HEK293 (cell line): ENCODE measurements around the gene DUS1L.

Source experiments
- BCL6B ChIP-seq: fragments of 450-650 bp; formaldehyde crosslinking; IDR thresholded peaks from 2 replicates; pipeline ENCODE4 v1.5.1; 2017; ENCODE audit warnings: missing biosample characterization, missing genetic modification characterization
- HIC1 ChIP-seq: fragments of 450-650 bp; formaldehyde crosslinking; IDR thresholded peaks from 2 replicates; pipeline ENCODE4 v1.5.1; 2016; ENCODE audit warnings: missing biosample characterization, missing genetic modification characterization
- KLF17 ChIP-seq: fragments of 450-650 bp; formaldehyde crosslinking; IDR thresholded peaks from 2 replicates; pipeline ENCODE4 v1.5.1; 2016; ENCODE audit warnings: missing biosample characterization, missing genetic modification characterization
- KLF9 ChIP-seq: fragments of 450-650 bp; formaldehyde crosslinking; IDR thresholded peaks from 2 replicates; pipeline ENCODE4 v1.5.1; 2016; ENCODE audit warnings: missing biosample characterization, missing genetic modification characterization, low read depth
- SP7 ChIP-seq: fragments of 450-650 bp; formaldehyde crosslinking; IDR thresholded peaks from 2 replicates; pipeline ENCODE4 v1.5.1; 2016; ENCODE audit warnings: missing biosample characterization, missing genetic modification characterization
- YY2 ChIP-seq: fragments of 450-650 bp; formaldehyde crosslinking; IDR thresholded peaks from 2 replicates; pipeline ENCODE4 v1.5.1; 2016; ENCODE audit warnings: missing biosample characterization, missing genetic modification characterization
- ZBTB1 ChIP-seq: fragments of 450-650 bp; formaldehyde crosslinking; IDR thresholded peaks from 2 replicates; pipeline ENCODE4 v1.5.1; 2016; ENCODE audit warnings: missing biosample characterization, missing genetic modification characterization
- ZBTB10 ChIP-seq: fragments of 450-650 bp; formaldehyde crosslinking; IDR thresholded peaks from 2 replicates; pipeline ENCODE4 v1.5.1; 2016; ENCODE audit warnings: missing biosample characterization, missing genetic modification characterization
- ZBTB11 ChIP-seq: fragments of 450-650 bp; formaldehyde crosslinking; conservative IDR thresholded peaks from 2 replicates; pipeline ENCODE4 v1.5.1; 2016; ENCODE audit warnings: low read depth, missing biosample characterization, missing genetic modification characterization
- ZBTB26 ChIP-seq: fragments of 450-650 bp; formaldehyde crosslinking; optimal IDR thresholded peaks from 2 replicates; pipeline ENCODE3; 2016; ENCODE audit warnings: missing biosample characterization, mild to moderate bottlenecking, missing genetic modification characterization
- ZNF112 ChIP-seq: fragments of 450-650 bp; formaldehyde crosslinking; IDR thresholded peaks from 2 replicates; pipeline ENCODE4 v1.5.0; 2017; ENCODE audit warnings: missing biosample characterization, missing genetic modification characterization
- ZNF19 ChIP-seq: fragments of 450-650 bp; formaldehyde crosslinking; IDR thresholded peaks from 2 replicates; pipeline ENCODE4; 2016; ENCODE audit warnings: missing biosample characterization, missing genetic modification characterization, low read depth
- ZNF239 ChIP-seq: fragments of 450-650 bp; formaldehyde crosslinking; IDR thresholded peaks from 2 replicates; pipeline ENCODE4 v1.5.1; 2016; ENCODE audit warnings: missing biosample characterization, missing genetic modification characterization
- ZNF404 ChIP-seq: fragments of 450-650 bp; formaldehyde crosslinking; IDR thresholded peaks from 2 replicates; pipeline ENCODE4 v1.5.1; 2017; ENCODE audit warnings: missing biosample characterization, missing genetic modification characterization
- ZNF449 ChIP-seq: fragments of 450-650 bp; formaldehyde crosslinking; IDR thresholded peaks from 2 replicates; pipeline ENCODE4 v1.5.1; 2017; ENCODE audit warnings: missing biosample characterization, mild to moderate bottlenecking, missing genetic modification characterization, moderate library complexity
- ZNF560 ChIP-seq: fragments of 450-650 bp; formaldehyde crosslinking; IDR thresholded peaks from 2 replicates; pipeline ENCODE4 v1.5.1; 2017; ENCODE audit warnings: missing biosample characterization, missing genetic modification characterization, borderline replicate concordance
- ZNF658 ChIP-seq: fragments of 450-650 bp; formaldehyde crosslinking; IDR thresholded peaks from 2 replicates; pipeline ENCODE4; 2016; ENCODE audit warnings: missing biosample characterization, missing genetic modification characterization
- ZNF692 ChIP-seq: fragments of 450-650 bp; formaldehyde crosslinking; IDR thresholded peaks from 2 replicates; pipeline ENCODE4 v1.5.1; 2016; ENCODE audit warnings: missing biosample characterization, missing genetic modification characterization
- ZNF830 ChIP-seq: fragments of 450-650 bp; IDR thresholded peaks from 2 replicates; pipeline ENCODE4 v1.5.0; 2018; ENCODE audit warnings: missing biosample characterization, missing genetic modification characterization, low read depth, mild to moderate bottlenecking, moderate library complexity
- ZXDB ChIP-seq: fragments of 450-650 bp; formaldehyde crosslinking; IDR thresholded peaks from 2 replicates; pipeline ENCODE4 v1.5.1; 2016; ENCODE audit warnings: missing biosample characterization, missing genetic modification characterization

The DUS1L gene

GRCh38 chr17:82022310-82022980 lies 43.2 kb downstream of the DUS1L start, which contains the start of gene CENPX (continued):
- TF ChIP-seq ZBTB26, result peak; percentile 93
- TF ChIP-seq ZNF658, result 0 out of 2 replicates have a peak, but pooled peaks have one; percentile 36
- peak; percentile 91 for TF ChIP-seq KLF9 (tag by site-specific recombination)
- no peak for TF ChIP-seq ZNF112 (tag by site-specific recombination)
- no peak; the same call in 1 of the 2 replicates for TF ChIP-seq ZBTB1 (tag by site-specific recombination)
- TF ChIP-seq ZNF830 (tag by site-specific recombination), result no peak
- peak; percentile 76 for TF ChIP-seq HIC1
- TF ChIP-seq KLF17 (tag by site-specific recombination), result no peak; the same call in 1 of the 2 replicates
- TF ChIP-seq ZBTB10, result peak; percentile 53; the same call in 1 of the 2 replicates
- 0 out of 2 replicates have a peak, but pooled peaks have one; percentile 54 for TF ChIP-seq YY2 (tag by site-specific recombination)
- no peak for TF ChIP-seq BCL6B
- TF ChIP-seq ZNF19 (tag by site-specific recombination), result no peak
- no peak for TF ChIP-seq ZNF692 (tag by site-specific recombination)
- TF ChIP-seq ZNF239 (tag by site-specific recombination), result no peak
- TF ChIP-seq SP7, result peak; percentile 57
- TF ChIP-seq ZNF404 (tag by site-specific recombination), result no peak
- TF ChIP-seq ZBTB11, result 0 out of 2 replicates have a peak, but pooled peaks have one; percentile 32
- TF ChIP-seq ZNF449 (tag by site-specific recombination), result no peak
- TF ChIP-seq ZXDB, result peak; percentile 76
- no peak for TF ChIP-seq ZNF560 (tag by site-specific recombination)
